WTC11 (cell line): ENCODE data around the gene NDUFB8. TPM values are rescaled to one million over a fixed set of nuclear protein-coding genes. Genes with fewer than 3 reads are reported as not detected.
A peak's percentile ranks its signal among the peaks of the same experiment; 100 is the strongest.

Experiments
- ATAC-seq: fragments of 200-7000 bp; cut with Tn5 transposase; 2 replicates; pipeline ENCODE4 v1.10.0; 2021; ENCODE audit warnings: mild to moderate bottlenecking, moderate library complexity
- CTCF ChIA-PET: fragments of 300-600 bp; sonication (Branson Sonifier 250); formaldehyde crosslinking; loops from one replicate; lab custom pipeline; 2021; ENCODE audit warnings: antibody characterized with exemption; lab: Charles Lee
- POLR2A ChIA-PET: fragments of 350-600 bp; sonication (Branson Sonifier 250); formaldehyde crosslinking; loops from one replicate; lab custom pipeline; 2021; ENCODE audit warnings: antibody characterized with exemption; lab: Charles Lee
- DNase-seq: peaks from one replicate; pipeline ENCODE4 v3.0.0; 2021; ENCODE audit warnings: low spot score
- H3K27ac Mint-ChIP-seq: 2 replicates; pipeline ENCODE4 v1.8.0; 2021; ENCODE audit warnings: mixed read lengths
- H3K27me3 Mint-ChIP-seq: 2 replicates; pipeline ENCODE4 v1.8.0; 2021; ENCODE audit warnings: low read depth, mild to moderate bottlenecking, moderate library complexity, mixed read lengths
- H3K36me3 Mint-ChIP-seq: 2 replicates; pipeline ENCODE4 v1.8.0; 2021; ENCODE audit warnings: mixed read lengths
- H3K4me1 Mint-ChIP-seq: 2 replicates; pipeline ENCODE4 v1.8.0; 2022; ENCODE audit warnings: mixed read lengths
- H3K4me3 Mint-ChIP-seq: 2 replicates; pipeline ENCODE4 v1.8.0; 2021; ENCODE audit warnings: mild to moderate bottlenecking, moderate library complexity, mixed read lengths
- H3K9me3 Mint-ChIP-seq: 2 replicates; pipeline ENCODE4 v1.8.0; 2021; ENCODE audit warnings: mixed read lengths
- CREM ChIP-seq: sonication (generic); formaldehyde crosslinking; IDR thresholded peaks from 2 replicates; pipeline ENCODE4 v1.8.1; 2022; ENCODE audit warnings: mild to moderate bottlenecking, missing genetic modification reagents, moderate library complexity
- ETV6 ChIP-seq: sonication (generic); formaldehyde crosslinking; IDR thresholded peaks from 2 replicates; pipeline ENCODE4 v1.8.1; 2022; ENCODE audit warnings: mild to moderate bottlenecking, missing genetic modification reagents
- GABPB1 ChIP-seq: sonication (generic); formaldehyde crosslinking; IDR thresholded peaks from 2 replicates; pipeline ENCODE4 v1.8.1; 2023; ENCODE audit warnings: mild to moderate bottlenecking, missing genetic modification reagents
- HMGA2 ChIP-seq: fragments of 250-450 bp; sonication (Bioruptor Pico); IDR thresholded peaks from 2 replicates; pipeline ENCODE4 v1.4.0; 2021; ENCODE audit warnings: mild to moderate bottlenecking, moderate library complexity
- IRF2 ChIP-seq: sonication (generic); formaldehyde crosslinking; IDR thresholded peaks from 2 replicates; pipeline ENCODE4 v1.8.0; 2022; ENCODE audit warnings: low read depth, missing genetic modification reagents, borderline replicate concordance
- JUN ChIP-seq: sonication (generic); formaldehyde crosslinking; IDR thresholded peaks from 2 replicates; pipeline ENCODE4 v1.8.0; 2023; ENCODE audit warnings: mild to moderate bottlenecking, missing genetic modification reagents
- NR2C2 ChIP-seq: sonication (generic); formaldehyde crosslinking; IDR thresholded peaks from 2 replicates; pipeline ENCODE4 v1.8.0; 2022; ENCODE audit warnings: mild to moderate bottlenecking, missing genetic modification reagents
- OVOL2 ChIP-seq: fragments of 250-450 bp; sonication (Bioruptor Pico); IDR thresholded peaks from 2 replicates; pipeline ENCODE4 v1.9.0; 2021; ENCODE audit warnings: mild to moderate bottlenecking, borderline replicate concordance
- PRRX2 ChIP-seq: fragments of 250-450 bp; sonication (Bioruptor Pico); IDR thresholded peaks from 2 replicates; pipeline ENCODE4 v1.8.0; 2021; ENCODE audit warnings: mild to moderate bottlenecking
- RELA ChIP-seq: sonication (generic); formaldehyde crosslinking; IDR thresholded peaks from 2 replicates; pipeline ENCODE4 v1.8.1; 2022; ENCODE audit warnings: missing genetic modification reagents, mild to moderate bottlenecking, borderline replicate concordance
- SMAD3 ChIP-seq: sonication (generic); formaldehyde crosslinking; IDR thresholded peaks from 2 replicates; pipeline ENCODE4 v1.8.0; 2022; ENCODE audit warnings: missing genetic modification reagents, mild to moderate bottlenecking, borderline replicate concordance
- SOX15 ChIP-seq: fragments of 250-450 bp; sonication (Bioruptor Pico); IDR thresholded peaks from 2 replicates; pipeline ENCODE4 v1.9.0; 2021; ENCODE audit warnings: mild to moderate bottlenecking
- SP1 ChIP-seq: sonication (generic); formaldehyde crosslinking; conservative IDR thresholded peaks from 2 replicates; pipeline ENCODE4 v1.8.1; 2022; ENCODE audit warnings: missing genetic modification reagents
- ZBTB21 ChIP-seq: sonication (generic); formaldehyde crosslinking; IDR thresholded peaks from 2 replicates; pipeline ENCODE4 v1.8.1; 2023; ENCODE audit warnings: mild to moderate bottlenecking, missing genetic modification reagents, borderline replicate concordance
- ZNF317 ChIP-seq: sonication (generic); formaldehyde crosslinking; IDR thresholded peaks from 2 replicates; pipeline ENCODE4 v1.8.1; 2023; ENCODE audit warnings: low read depth, mild to moderate bottlenecking, moderate library complexity, missing genetic modification reagents, borderline replicate concordance
- ZNF423 ChIP-seq: fragments of 250-450 bp; sonication (Bioruptor Pico); IDR thresholded peaks from 2 replicates; pipeline ENCODE4 v2.1.2; 2022; ENCODE audit warnings: mild to moderate bottlenecking, moderate library complexity
- total RNA-seq: library from RNA; stranded (reverse); gene quantifications from 3 replicates; pipeline ENCODE4 v1.2.3, GENCODE V29; 2021
- TF ChIP-seq, protein P1 (sequence below): sonication (generic); formaldehyde crosslinking; IDR thresholded peaks from 2 replicates; pipeline ENCODE4 v1.8.0; 2022; ENCODE audit warnings: mild to moderate bottlenecking, missing genetic modification reagents
- TF ChIP-seq, protein P2 (sequence below): sonication (generic); formaldehyde crosslinking; IDR thresholded peaks from 2 replicates; pipeline ENCODE4 v1.8.1; 2022; ENCODE audit warnings: mild to moderate bottlenecking, missing genetic modification reagents, moderate library complexity, borderline replicate concordance
- TF ChIP-seq, protein P3 (sequence below): fragments of 250-450 bp; sonication (Bioruptor Pico); IDR thresholded peaks from 2 replicates; pipeline ENCODE4 v1.9.0; 2021; ENCODE audit warnings: moderate library complexity, mild to moderate bottlenecking, inconsistent platforms, borderline replicate concordance
- TF ChIP-seq, protein P4 (sequence below): sonication (generic); formaldehyde crosslinking; IDR thresholded peaks from 2 replicates; pipeline ENCODE4 v1.8.0; 2022; ENCODE audit warnings: mild to moderate bottlenecking, missing genetic modification reagents
- TF ChIP-seq, protein P5 (sequence below): sonication (generic); formaldehyde crosslinking; IDR thresholded peaks from 2 replicates; pipeline ENCODE4 v1.8.1; 2023; ENCODE audit warnings: mild to moderate bottlenecking, missing genetic modification reagents
- TF ChIP-seq, protein P6 (sequence below): fragments of 250-450 bp; sonication (Bioruptor Pico); conservative IDR thresholded peaks from 2 replicates; pipeline ENCODE4 v1.9.0; 2021; ENCODE audit warnings: mild to moderate bottlenecking

The NDUFB8 gene
- total RNA-seq, 1 experiment from 2014 or later: 206 TPM

DNA sequence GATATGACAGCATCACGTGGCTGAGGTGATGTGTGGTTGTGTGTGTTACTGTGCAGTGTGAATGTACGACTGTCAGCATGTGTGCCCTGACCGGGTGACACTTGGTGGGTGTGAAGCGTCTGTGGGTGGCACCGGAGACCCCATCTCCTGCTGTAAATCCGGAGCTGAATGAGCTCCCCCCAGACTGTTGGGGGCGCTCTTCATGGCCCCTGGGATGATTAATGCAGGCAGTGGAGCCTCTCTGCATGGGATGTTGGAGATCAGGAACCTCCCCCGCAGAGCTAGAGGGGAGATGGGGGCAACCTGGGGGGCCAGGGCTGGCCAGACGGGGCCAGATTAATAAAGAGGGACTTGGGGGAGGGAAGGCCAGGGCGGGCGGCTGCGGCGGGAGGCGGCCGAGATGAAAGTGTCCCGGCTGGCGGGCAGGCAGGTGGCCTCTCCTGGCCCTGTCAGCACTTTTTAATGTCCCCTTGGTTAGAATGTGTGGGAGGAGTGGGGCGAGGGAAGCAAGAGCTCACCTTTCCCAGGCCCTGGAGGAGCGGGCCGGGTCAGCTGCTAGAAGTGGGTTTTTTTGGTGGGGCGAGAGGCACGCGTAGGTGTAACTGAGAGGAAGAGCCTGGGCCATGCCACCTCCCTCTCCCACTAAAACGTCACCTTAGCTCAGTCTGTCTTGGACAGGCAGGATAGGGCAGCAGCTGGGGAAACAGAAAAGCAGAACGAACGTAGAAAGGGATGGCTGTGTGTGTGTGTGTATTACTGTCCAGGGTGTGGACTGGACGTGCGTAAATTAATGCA is 40.2 kb upstream of the NDUFB8 start:
- no peak overlapping the region for H3K27ac Mint-ChIP-seq
- POLR2A ChIA-PET: interaction anchor here (0.5 to 1.3 kb wide), 5 partner anchors 16 to 309 kb away, joined by 3 to 7 read pairs (median 4); partner anchors contain the start of gene HIF1AN
- H3K36me3 Mint-ChIP-seq: no peaks in the 10 kb centered on the region
- H3K4me1 Mint-ChIP-seq: no peaks in the 10 kb centered on the region
- no peaks in the 10 kb centered on the region for H3K9me3 Mint-ChIP-seq
- TF ChIP-seq SP1 (CRISPR knock-in tag) (peak; percentile 43; the same call in 1 of the 2 replicates), OVOL2 (CRISPR knock-in tag) (no peak), SMAD3 (CRISPR knock-in tag) (no peak), ETV6 (CRISPR knock-in tag) (peak; percentile 43; the same call in 1 of the 2 replicates)
- TF ChIP-seq, protein P1, sequence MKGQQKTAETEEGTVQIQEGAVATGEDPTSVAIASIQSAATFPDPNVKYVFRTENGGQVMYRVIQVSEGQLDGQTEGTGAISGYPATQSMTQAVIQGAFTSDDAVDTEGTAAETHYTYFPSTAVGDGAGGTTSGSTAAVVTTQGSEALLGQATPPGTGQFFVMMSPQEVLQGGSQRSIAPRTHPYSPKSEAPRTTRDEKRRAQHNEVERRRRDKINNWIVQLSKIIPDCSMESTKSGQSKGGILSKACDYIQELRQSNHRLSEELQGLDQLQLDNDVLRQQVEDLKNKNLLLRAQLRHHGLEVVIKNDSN (CRISPR knock-in tag): no peak
- TF ChIP-seq, protein P2, sequence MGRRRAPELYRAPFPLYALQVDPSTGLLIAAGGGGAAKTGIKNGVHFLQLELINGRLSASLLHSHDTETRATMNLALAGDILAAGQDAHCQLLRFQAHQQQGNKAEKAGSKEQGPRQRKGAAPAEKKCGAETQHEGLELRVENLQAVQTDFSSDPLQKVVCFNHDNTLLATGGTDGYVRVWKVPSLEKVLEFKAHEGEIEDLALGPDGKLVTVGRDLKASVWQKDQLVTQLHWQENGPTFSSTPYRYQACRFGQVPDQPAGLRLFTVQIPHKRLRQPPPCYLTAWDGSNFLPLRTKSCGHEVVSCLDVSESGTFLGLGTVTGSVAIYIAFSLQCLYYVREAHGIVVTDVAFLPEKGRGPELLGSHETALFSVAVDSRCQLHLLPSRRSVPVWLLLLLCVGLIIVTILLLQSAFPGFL: no peak
- peaks cover 34% of the 10 kb centered on the region for H3K27me3 Mint-ChIP-seq
- ATAC-seq (peak; percentile 82), DNase-seq (peak; percentile 62)
- no peak overlapping the region for H3K4me3 Mint-ChIP-seq
- CTCF ChIA-PET: interaction anchor here (0.6 to 4.5 kb wide), 70 partner anchors 9 to 448 kb away, joined by 3 to 85 read pairs (median 5); partner anchors contain the start of genes HIF1AN, PAX2, SEMA4G and SLF2

DNA sequence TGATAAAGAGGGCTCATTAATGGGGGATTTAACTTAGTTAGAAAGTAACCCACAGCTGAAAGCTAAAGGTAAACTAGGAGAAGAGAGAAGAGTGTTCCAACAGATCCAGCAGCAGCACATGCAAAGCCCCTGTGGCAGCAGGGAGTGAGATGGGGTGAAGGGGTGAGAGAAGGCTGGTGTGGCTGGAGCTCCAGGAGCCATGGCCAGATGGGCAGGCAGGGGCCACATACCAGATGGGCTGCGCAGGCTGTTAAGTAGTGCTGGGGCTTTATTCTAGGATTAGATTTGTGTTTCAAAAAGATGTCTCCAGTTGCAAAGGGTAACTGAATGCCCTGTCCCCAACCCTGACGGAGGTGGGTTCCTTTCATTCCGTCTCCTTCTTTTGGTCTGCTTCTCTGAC is 39.2 kb upstream of the NDUFB8 start:
- no peak for ATAC-seq
- POLR2A ChIA-PET: no interaction called here
- Mint-ChIP-seq H3K27ac (no peak overlapping the region), H3K36me3 (no peaks in the 10 kb centered on the region), H3K4me3 (no peak overlapping the region)
- TF ChIP-seq ZNF423 (CRISPR knock-in tag) (no peak), ZBTB21 (CRISPR knock-in tag) (no peak), RELA (CRISPR knock-in tag) (no peak), NR2C2 (CRISPR knock-in tag) (no peak), JUN (CRISPR knock-in tag) (no peak), CREM (CRISPR knock-in tag) (no peak), GABPB1 (CRISPR knock-in tag) (no peak), HMGA2 (no peak), ZNF317 (CRISPR knock-in tag) (no peak), SOX15 (no peak), IRF2 (CRISPR knock-in tag) (no peak), PRRX2 (CRISPR knock-in tag) (no peak)
- TF ChIP-seq, protein P3, sequence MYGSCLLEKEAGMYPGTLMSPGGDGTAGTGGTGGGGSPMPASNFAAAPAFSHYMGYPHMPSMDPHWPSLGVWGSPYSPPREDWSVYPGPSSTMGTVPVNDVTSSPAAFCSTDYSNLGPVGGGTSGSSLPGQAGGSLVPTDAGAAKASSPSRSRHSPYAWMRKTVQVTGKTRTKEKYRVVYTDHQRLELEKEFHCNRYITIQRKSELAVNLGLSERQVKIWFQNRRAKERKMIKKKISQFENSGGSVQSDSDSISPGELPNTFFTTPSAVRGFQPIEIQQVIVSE (CRISPR knock-in tag): no peak
- TF ChIP-seq, protein P2: no peak
- TF ChIP-seq, protein P4, sequence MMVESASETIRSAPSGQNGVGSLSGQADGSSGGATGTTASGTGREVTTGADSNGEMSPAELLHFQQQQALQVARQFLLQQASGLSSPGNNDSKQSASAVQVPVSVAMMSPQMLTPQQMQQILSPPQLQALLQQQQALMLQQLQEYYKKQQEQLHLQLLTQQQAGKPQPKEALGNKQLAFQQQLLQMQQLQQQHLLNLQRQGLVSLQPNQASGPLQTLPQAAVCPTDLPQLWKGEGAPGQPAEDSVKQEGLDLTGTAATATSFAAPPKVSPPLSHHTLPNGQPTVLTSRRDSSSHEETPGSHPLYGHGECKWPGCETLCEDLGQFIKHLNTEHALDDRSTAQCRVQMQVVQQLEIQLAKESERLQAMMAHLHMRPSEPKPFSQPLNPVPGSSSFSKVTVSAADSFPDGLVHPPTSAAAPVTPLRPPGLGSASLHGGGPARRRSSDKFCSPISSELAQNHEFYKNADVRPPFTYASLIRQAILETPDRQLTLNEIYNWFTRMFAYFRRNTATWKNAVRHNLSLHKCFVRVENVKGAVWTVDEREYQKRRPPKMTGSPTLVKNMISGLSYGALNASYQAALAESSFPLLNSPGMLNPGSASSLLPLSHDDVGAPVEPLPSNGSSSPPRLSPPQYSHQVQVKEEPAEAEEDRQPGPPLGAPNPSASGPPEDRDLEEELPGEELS (CRISPR knock-in tag): no peak
- TF ChIP-seq, protein P5, sequence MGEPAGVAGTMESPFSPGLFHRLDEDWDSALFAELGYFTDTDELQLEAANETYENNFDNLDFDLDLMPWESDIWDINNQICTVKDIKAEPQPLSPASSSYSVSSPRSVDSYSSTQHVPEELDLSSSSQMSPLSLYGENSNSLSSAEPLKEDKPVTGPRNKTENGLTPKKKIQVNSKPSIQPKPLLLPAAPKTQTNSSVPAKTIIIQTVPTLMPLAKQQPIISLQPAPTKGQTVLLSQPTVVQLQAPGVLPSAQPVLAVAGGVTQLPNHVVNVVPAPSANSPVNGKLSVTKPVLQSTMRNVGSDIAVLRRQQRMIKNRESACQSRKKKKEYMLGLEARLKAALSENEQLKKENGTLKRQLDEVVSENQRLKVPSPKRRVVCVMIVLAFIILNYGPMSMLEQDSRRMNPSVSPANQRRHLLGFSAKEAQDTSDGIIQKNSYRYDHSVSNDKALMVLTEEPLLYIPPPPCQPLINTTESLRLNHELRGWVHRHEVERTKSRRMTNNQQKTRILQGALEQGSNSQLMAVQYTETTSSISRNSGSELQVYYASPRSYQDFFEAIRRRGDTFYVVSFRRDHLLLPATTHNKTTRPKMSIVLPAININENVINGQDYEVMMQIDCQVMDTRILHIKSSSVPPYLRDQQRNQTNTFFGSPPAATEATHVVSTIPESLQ (CRISPR knock-in tag): no peak
- TF ChIP-seq, protein P6, sequence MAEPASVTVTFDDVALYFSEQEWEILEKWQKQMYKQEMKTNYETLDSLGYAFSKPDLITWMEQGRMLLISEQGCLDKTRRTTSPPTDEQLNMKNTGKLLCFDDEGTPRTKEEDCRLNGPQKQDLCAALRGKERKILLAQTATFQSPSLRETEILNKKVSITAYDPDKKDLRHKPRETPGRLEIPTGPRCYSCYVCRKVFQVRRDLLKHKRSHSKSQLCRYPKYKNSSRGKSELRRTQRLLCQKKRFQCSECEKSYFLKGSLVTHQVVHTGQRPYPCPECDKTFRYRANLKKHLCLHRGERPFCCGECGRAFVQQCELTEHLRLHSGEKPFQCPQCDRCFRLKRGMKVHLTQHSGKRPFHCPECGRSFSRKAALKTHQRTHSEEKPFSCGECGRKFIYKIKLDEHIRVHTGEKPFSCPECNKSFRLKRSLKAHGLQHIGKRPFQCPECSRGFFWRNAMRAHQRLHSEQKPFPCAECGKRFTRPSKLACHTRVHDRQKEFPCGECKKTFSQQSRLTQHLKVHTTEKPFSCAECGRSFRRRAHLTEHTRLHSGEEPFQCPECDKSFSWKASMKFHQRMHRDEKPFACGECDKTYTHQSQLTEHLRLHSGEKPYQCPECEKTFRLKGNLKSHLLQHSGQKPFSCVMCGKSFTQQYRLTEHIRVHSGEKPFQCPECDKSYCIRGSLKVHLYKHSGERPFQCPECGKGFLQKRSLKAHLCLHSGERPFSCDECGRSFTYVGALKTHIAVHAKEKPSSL (CRISPR knock-in tag): no peak
- TF ChIP-seq, all 79 proteins: peak for 0
- H3K9me3 Mint-ChIP-seq: no peaks in the 10 kb centered on the region
- H3K27me3 Mint-ChIP-seq: peaks cover 33% of the 10 kb centered on the region
- H3K4me1 Mint-ChIP-seq: no peaks in the 10 kb centered on the region
- CTCF ChIA-PET: interaction anchor here (1.0 to 4.5 kb wide), 24 partner anchors 8 to 445 kb away, joined by 3 to 85 read pairs (median 13); partner anchors contain the start of genes HIF1AN and PAX2
- no peak for DNase-seq
